ENCODE data around the gene HSBP1. TPM values are rescaled to one million over a fixed set of nuclear protein-coding genes. Genes with fewer than 3 reads are reported as not detected.
A peak's percentile ranks its signal among the peaks of the same experiment; 100 is the strongest.

The HSBP1 gene
- total RNA-seq (10 to 100 TPM; 25.3 to 30.1 TPM), polyA plus RNA-seq (10 to 100 TPM; 17.6 to 25.6 (median 20.8) TPM), total RNA-seq (8.7 to 35.2 (median 20.7) reads per million in 6 experiments)

DNA sequence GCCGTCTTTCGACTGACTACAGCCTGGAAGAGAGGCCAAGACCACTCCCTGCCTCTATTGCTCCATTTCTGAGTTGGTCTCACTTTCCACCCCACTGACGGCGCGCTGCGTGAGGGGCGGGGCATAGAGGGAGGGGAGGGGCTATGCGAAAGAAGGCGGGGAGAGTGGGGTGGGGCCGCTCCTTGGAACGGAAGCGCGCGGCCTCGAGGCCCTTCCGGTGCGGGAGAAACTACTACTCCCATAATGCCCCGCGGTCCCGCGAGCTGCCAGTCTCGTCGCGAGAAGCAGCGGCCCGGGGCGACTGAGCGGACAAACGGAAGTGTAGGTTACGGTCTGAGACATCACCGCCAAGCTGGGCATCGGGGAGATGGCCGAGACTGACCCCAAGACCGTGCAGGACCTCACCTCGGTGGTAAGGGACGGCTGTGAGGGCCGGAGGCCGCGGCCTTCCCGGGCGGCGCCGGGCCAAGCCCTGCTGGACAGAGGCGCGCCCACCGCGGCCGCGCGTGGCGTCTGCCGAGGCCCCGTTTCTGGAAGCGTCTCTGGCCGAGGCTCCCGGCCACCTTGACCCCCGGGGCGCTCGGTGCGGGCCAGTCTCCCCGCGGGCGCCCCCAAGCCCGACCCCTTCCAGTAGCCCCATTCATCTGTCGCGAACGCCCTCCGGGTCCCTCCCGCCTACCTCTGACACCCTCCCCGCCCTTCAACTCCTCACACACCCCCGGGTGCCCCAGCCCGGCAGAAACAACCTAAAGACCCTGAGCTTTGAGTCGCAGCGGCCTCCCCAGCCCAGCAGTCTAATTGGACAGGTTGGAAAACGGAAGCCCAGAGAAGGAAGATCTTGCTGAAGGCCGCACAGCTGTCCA, at the start of gene HSBP1:
TSS of gene HSBP1 (plus strand) at position 269 of the 863 bp plus-strand sequence. CDS start at position 368, 99 bp downstream.
- POLR2A ChIA-PET: interaction anchor here (0.8 to 1.3 kb wide), 2 partner anchors 91 to 309 kb away, joined by 4 to 5 read pairs; partner anchors contain the start of genes MBTPS1 and MLYCD

GRCh38 chr16:83762141-83762991, 45.4 kb upstream of the HSBP1 start:
- ATAC-seq: no peak
- POLR2A ChIA-PET: no interaction called here
- H3K4me3 Mint-ChIP-seq: no peak overlapping the region
- DNase-seq: no peak
- no peaks in the 10 kb centered on the region for H3K36me3 Mint-ChIP-seq
- peaks cover 0 to 6% (median 3%) of the 10 kb centered on the region in 5 donors for H3K27me3 Mint-ChIP-seq
- no peak overlapping the region for H3K27ac Mint-ChIP-seq
- H3K4me1 Mint-ChIP-seq: no peaks in the 10 kb centered on the region
- H3K9me3 Mint-ChIP-seq: peaks cover 0 to 6% (median 0%) of the 10 kb centered on the region in 9 donors

More for the DNA sequence above, at the start of gene HSBP1:
- H3K27me3 Mint-ChIP-seq: peaks cover 0 to 4% (median 0%) of the 10 kb centered on the region in 5 donors
- H3K4me1 Mint-ChIP-seq: peaks cover 12 to 61% (median 30%) of the 10 kb centered on the region in 4 donors
- peaks cover 0 to 43% (median 15%) of the 10 kb centered on the region in 3 donors for H3K36me3 Mint-ChIP-seq
- DNase-seq (peak; percentile 87 to 95 (median 91)), ATAC-seq (peak; percentile 96 to 98)
- peaks cover 0 to 3% (median 0%) of the 10 kb centered on the region in 9 donors for H3K9me3 Mint-ChIP-seq
- peak within 1 kb of the TSS; percentile 84 to 98 (median 97) for H3K27ac Mint-ChIP-seq
- H3K4me3 Mint-ChIP-seq: peak within 1 kb of the TSS; percentile 95 to 98 (median 97)

- ATAC-seq: no peak
- no peak for DNase-seq
- Mint-ChIP-seq H3K27ac (no peak overlapping the region), H3K27me3 (peaks cover 0 to 9% (median 3%) of the 10 kb centered on the region in 5 donors), H3K4me3 (no peak overlapping the region), H3K36me3 (no peaks in the 10 kb centered on the region), H3K4me1 (no peaks in the 10 kb centered on the region), H3K9me3 (peaks cover 0 to 6% (median 0%) of the 10 kb centered on the region in 9 donors)
- POLR2A ChIA-PET: no interaction called here
These were observed 44.8 kb upstream of the HSBP1 start for GRCh38 chr16:83762992-83763358.

- Mint-ChIP-seq H3K27me3 (peaks cover 0 to 23% (median 13%) of the 10 kb centered on the region in 5 donors), H3K9me3 (no peaks in the 10 kb centered on the region), H3K36me3 (no peaks in the 10 kb centered on the region), H3K4me1 (peaks cover 3 to 12% (median 7%) of the 10 kb centered on the region in 4 donors), H3K4me3 (no peak overlapping the region), H3K27ac (peak overlapping the region in 1 of 10 donors; percentile 3)
- DNase-seq: no peak
- ATAC-seq: no peak
- POLR2A ChIA-PET: no interaction called here
These were observed 38.8 kb upstream of the HSBP1 start for GRCh38 chr16:83768986-83769385.

DNA sequence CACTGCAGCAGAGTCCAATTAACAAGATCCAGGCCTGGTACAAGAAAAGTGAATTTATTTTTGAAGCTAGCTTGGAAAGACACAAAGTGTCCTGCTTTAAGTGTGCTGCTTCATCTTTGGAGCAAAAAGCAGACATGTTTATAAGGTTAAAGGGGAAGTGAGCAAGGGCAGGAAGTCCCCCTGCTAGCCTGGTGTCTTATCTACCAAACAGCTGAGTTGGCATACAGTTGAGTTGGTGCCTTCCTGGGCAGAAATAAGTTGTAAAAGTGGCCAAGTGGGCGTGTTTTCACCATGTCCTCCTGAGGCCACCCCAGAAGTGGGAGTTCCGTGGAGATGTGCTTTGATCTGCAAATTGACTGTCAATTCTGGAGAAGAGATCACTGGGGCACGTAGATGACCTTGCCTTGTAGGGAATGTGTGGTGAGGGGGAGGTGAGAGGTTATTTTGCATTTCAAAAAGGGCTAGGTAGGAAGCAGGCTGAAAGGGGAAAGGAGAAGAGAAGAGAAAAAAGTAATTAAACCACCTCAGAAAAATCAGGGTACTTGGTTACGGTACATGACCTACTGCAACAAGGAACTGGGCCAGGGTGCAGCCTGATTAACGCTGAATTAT, 38.3 kb upstream of the HSBP1 start:
- H3K36me3 Mint-ChIP-seq: no peaks in the 10 kb centered on the region
- DNase-seq: no peak
- peaks cover 0 to 23% (median 13%) of the 10 kb centered on the region in 5 donors for H3K27me3 Mint-ChIP-seq
- no peak for ATAC-seq
- H3K9me3 Mint-ChIP-seq: no peaks in the 10 kb centered on the region
- peak overlapping the region in 1 of 10 donors; percentile 3 for H3K27ac Mint-ChIP-seq
- POLR2A ChIA-PET: no interaction called here
- peak overlapping the region in 1 of 10 donors; percentile 5 for H3K4me3 Mint-ChIP-seq
- H3K4me1 Mint-ChIP-seq: peaks cover 3 to 12% (median 7%) of the 10 kb centered on the region in 4 donors

DNA sequence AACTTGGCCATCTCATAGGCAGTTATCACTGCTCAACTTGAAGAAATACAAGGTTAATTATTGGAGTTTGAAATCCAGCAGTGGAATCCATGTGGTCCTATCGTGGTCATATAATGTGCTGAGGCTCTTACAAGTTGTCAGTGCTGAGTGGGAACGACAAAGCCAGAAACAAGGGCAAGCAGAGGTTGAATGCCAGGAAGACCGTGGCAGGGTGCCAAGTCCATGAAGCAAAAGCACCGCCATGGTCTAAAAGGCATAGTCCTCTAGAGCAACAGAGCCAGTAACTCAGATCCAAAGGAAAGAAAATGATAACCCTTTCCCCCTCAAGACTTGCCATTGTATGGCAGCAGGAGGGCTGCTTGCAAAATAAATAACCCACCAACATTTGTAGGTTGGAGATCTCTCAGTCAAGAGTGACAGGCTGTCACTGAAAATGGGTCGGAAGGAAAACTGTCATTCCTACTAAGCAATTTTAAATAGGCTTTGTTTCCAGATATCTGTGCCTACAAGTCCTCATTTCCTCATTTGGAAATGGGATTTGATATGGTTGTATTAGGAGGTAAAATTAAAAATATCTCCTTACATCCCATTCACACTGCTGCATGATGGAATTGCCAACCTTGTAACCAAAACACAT, 36.4 kb upstream of the HSBP1 start:
- Mint-ChIP-seq H3K9me3 (no peaks in the 10 kb centered on the region), H3K36me3 (no peaks in the 10 kb centered on the region), H3K4me1 (peaks cover 3 to 12% (median 7%) of the 10 kb centered on the region in 4 donors), H3K27ac (no peak overlapping the region), H3K4me3 (no peak overlapping the region), H3K27me3 (peaks cover 4 to 19% (median 12%) of the 10 kb centered on the region in 5 donors)
- no peak for ATAC-seq
- no peak for DNase-seq
- POLR2A ChIA-PET: no interaction called here

DNA sequence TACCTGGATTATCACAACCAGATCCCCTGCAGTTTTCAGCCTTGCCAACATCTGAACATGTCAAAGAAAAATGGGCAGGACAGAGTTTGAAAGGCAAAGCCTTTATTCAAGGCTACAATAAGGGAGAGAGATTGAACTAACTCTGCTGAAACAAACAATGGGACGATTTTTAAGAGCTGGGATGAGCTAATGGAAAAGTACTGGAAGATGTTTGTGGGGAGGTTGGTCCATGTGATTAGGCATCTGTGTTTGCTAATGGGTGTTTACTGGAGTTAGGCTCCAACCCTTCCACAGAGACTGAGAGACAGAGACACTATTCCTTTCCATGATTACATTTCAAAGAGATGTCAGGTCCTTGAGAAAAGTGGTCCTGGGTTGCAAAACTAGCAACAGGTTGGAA, 35.0 kb upstream of the HSBP1 start:
- ATAC-seq: no peak
- H3K36me3 Mint-ChIP-seq: no peaks in the 10 kb centered on the region
- POLR2A ChIA-PET: no interaction called here
- H3K4me1 Mint-ChIP-seq: peaks cover 3 to 12% (median 7%) of the 10 kb centered on the region in 4 donors
- H3K4me3 Mint-ChIP-seq: no peak overlapping the region
- peaks cover 6 to 21% (median 14%) of the 10 kb centered on the region in 5 donors for H3K27me3 Mint-ChIP-seq
- no peaks in the 10 kb centered on the region for H3K9me3 Mint-ChIP-seq
- DNase-seq: no peak
- no peak overlapping the region for H3K27ac Mint-ChIP-seq

DNA sequence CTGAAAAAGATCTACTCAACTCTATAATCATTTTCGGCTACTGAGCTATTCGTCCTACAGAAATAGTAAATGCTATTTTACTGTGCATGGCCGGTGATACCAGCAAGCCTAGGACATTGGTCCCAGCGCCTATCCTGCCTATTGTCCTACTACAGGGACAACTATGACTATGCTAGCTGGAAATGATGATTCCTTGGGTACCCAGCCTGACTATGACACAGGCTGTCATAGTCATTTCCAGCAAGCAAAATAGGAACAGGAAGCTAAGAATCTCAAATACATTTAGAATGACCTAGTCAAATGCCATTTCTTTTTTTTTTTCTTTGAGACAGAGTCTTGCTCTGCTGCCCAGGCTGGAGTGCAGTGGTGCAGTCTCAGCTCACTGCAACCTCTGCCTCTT, 33.7 kb upstream of the HSBP1 start:
- no peak for DNase-seq
- POLR2A ChIA-PET: no interaction called here
- Mint-ChIP-seq H3K27ac (peak overlapping the region in 1 of 10 donors; percentile 9), H3K36me3 (no peaks in the 10 kb centered on the region), H3K9me3 (no peaks in the 10 kb centered on the region), H3K27me3 (peaks cover 6 to 20% (median 18%) of the 10 kb centered on the region in 5 donors), H3K4me1 (peaks cover 0 to 9% (median 6%) of the 10 kb centered on the region in 4 donors), H3K4me3 (no peak overlapping the region)
- no peak for ATAC-seq

GRCh38 chr16:83776944-83777343, 30.8 kb upstream of the HSBP1 start:
- Mint-ChIP-seq H3K27ac (no peak overlapping the region), H3K9me3 (no peaks in the 10 kb centered on the region), H3K4me3 (no peak overlapping the region), H3K36me3 (no peaks in the 10 kb centered on the region), H3K27me3 (peaks cover 6 to 15% (median 11%) of the 10 kb centered on the region in 5 donors), H3K4me1 (peaks cover 0 to 2% (median 0%) of the 10 kb centered on the region in 4 donors)
- POLR2A ChIA-PET: no interaction called here
- DNase-seq (no peak), ATAC-seq (no peak)

GRCh38 chr16:83779886-83780285, 27.9 kb upstream of the HSBP1 start:
- no peak overlapping the region for H3K4me3 Mint-ChIP-seq
- DNase-seq: no peak
- no peak overlapping the region for H3K27ac Mint-ChIP-seq
- ATAC-seq: no peak
- H3K4me1 Mint-ChIP-seq: peaks cover 0 to 3% (median 1%) of the 10 kb centered on the region in 4 donors
- no peaks in the 10 kb centered on the region for H3K36me3 Mint-ChIP-seq
- peaks cover 0 to 3% (median 0%) of the 10 kb centered on the region in 9 donors for H3K9me3 Mint-ChIP-seq
- H3K27me3 Mint-ChIP-seq: peaks cover 4 to 14% (median 10%) of the 10 kb centered on the region in 5 donors
- POLR2A ChIA-PET: no interaction called here

GRCh38 chr16:83785455-83785854, 22.3 kb upstream of the HSBP1 start:
- Mint-ChIP-seq H3K36me3 (no peaks in the 10 kb centered on the region), H3K4me1 (peaks cover 0 to 3% (median 0%) of the 10 kb centered on the region in 4 donors), H3K27me3 (peaks cover 0 to 10% (median 5%) of the 10 kb centered on the region in 5 donors), H3K27ac (no peak overlapping the region), H3K4me3 (no peak overlapping the region), H3K9me3 (peaks cover 0 to 3% (median 0%) of the 10 kb centered on the region in 9 donors)
- POLR2A ChIA-PET: no interaction called here
- ATAC-seq (no peak), DNase-seq (no peak)

Data from naive thymus-derived CD8-positive, alpha-beta T cell (primary cell).